ENCODE results near the gene CD14.
"Not testable (repeated sequence)": the region's sequence is repeated elsewhere in the genome, so short reads cannot be mapped to it uniquely, and the experiment has no call there.

Gene CD14

GRCh38 chr5:140635291-140636257 lies 2.6 kb upstream of the CD14 start:
- no peak for DNase-seq (ENCODE audit: low read depth, low spot score)

GRCh38 chr5:140634103-140634502 lies 1.1 kb upstream of the CD14 start:
- DNase-seq (ENCODE audit: low read depth, low spot score) = no peak

- DNase-seq (ENCODE audit: low read depth, low spot score) = no peak
These were observed 526 bp upstream of the CD14 start for GRCh38 chr5:140633501-140633900.

GRCh38 chr5:140632366-140633020 lies 482 bp downstream of the CD14 start:
- no peak for DNase-seq (ENCODE audit: low read depth, low spot score)

GRCh38 chr5:140631831-140632365 lies 1.1 kb downstream of the CD14 start:
- DNase-seq (ENCODE audit: low read depth, low spot score) = no peak

GRCh38 chr5:140631036-140631417 lies 1.9 kb downstream of the CD14 start:
- DNase-seq (ENCODE audit: low read depth, low spot score) = no peak

- no peak for DNase-seq (ENCODE audit: low read depth, low spot score)
These were observed 2.5 kb downstream of the CD14 start for GRCh38 chr5:140630292-140631035.

- no peak for DNase-seq (ENCODE audit: low read depth, low spot score)
These were observed 4.3 kb downstream of the CD14 start for GRCh38 chr5:140628711-140629110.

- DNase-seq (ENCODE audit: low read depth, low spot score) = no peak
These were observed 5.0 kb downstream of the CD14 start for GRCh38 chr5:140627972-140628371.

GRCh38 chr5:140624886-140625285 lies 8.1 kb downstream of the CD14 start:
- DNase-seq (ENCODE audit: low read depth, low spot score) = not testable (repeated sequence)

GRCh38 chr5:140623061-140623460 lies 9.9 kb downstream of the CD14 start:
- not testable (repeated sequence) for DNase-seq (ENCODE audit: low read depth, low spot score)

GRCh38 chr5:140622301-140622700 lies 10.7 kb downstream of the CD14 start:
- no peak for DNase-seq (ENCODE audit: low read depth, low spot score)

- no peak for DNase-seq (ENCODE audit: low read depth, low spot score)
These were observed 21.9 kb downstream of the CD14 start for GRCh38 chr5:140611020-140611521.

GRCh38 chr5:140609126-140609525 lies 23.8 kb downstream of the CD14 start:
- DNase-seq (ENCODE audit: low read depth, low spot score) = no peak

GRCh38 chr5:140608722-140609121 lies 24.3 kb downstream of the CD14 start:
- DNase-seq (ENCODE audit: low read depth, low spot score) = no peak

- DNase-seq (ENCODE audit: low read depth, low spot score) = no peak
These were observed 25.9 kb downstream of the CD14 start for GRCh38 chr5:140607031-140607430.

- no peak for DNase-seq (ENCODE audit: low read depth, low spot score)
These were observed 27.1 kb downstream of the CD14 start for GRCh38 chr5:140605879-140606278.

- no peak for DNase-seq (ENCODE audit: low read depth, low spot score)
These were observed 29.2 kb downstream of the CD14 start for GRCh38 chr5:140603734-140604133.

- DNase-seq (ENCODE audit: low read depth, low spot score) = not testable (repeated sequence)
These were observed 29.6 kb downstream of the CD14 start for GRCh38 chr5:140603446-140603698.

GRCh38 chr5:140602147-140602546 lies 30.8 kb downstream of the CD14 start:
- DNase-seq (ENCODE audit: low read depth, low spot score) = no peak

- no peak for DNase-seq (ENCODE audit: low read depth, low spot score)
These were observed 32.9 kb downstream of the CD14 start for GRCh38 chr5:140600096-140600495.

- no peak for DNase-seq (ENCODE audit: low read depth, low spot score)
These were observed 34.1 kb downstream of the CD14 start for GRCh38 chr5:140598836-140599235.
